Neural cell (in vitro differentiated cells): Measurements from ENCODE around the gene OSBPL5.

Experiments used
- EP300 ChIP-seq: fragments of 450-650 bp; conservative IDR thresholded peaks from 2 replicates; pipeline ENCODE4 v1.6.1; 2014; ENCODE audit warnings: antibody characterized with exemption, mild to moderate bottlenecking, moderate library complexity; ENCODE audit not compliant: poor library complexity, severe bottlenecking
- EZH2 ChIP-seq: fragments of 200-600, 300-800 bp; shearing (Covaris generic), sonication (generic); IDR thresholded peaks from 2 replicates; pipeline ENCODE4 v1.6.1; 2014; ENCODE audit warnings: antibody characterized with exemption, low read length, borderline replicate concordance, mild to moderate bottlenecking; ENCODE audit not compliant: insufficient read depth, poor library complexity, severe bottlenecking
- MXI1 ChIP-seq: fragments of 450-650 bp; conservative IDR thresholded peaks from 2 replicates; pipeline ENCODE4 v1.6.1; 2014; ENCODE audit warnings: antibody characterized with exemption, mild to moderate bottlenecking; ENCODE audit not compliant: poor library complexity, severe bottlenecking
- POLR2AphosphoS5 ChIP-seq: IDR thresholded peaks from 2 replicates; pipeline ENCODE4 v1.6.1; 2012
- RAD21 ChIP-seq: fragments of 450-650 bp; conservative IDR thresholded peaks from 2 replicates; pipeline ENCODE4 v1.6.1; 2014; ENCODE audit warnings: antibody characterized with exemption, mild to moderate bottlenecking, moderate library complexity
- SMC3 ChIP-seq: fragments of 450-650 bp; conservative IDR thresholded peaks from 2 replicates; pipeline ENCODE4 v1.6.1; 2014; ENCODE audit warnings: antibody characterized with exemption, mild to moderate bottlenecking, moderate library complexity; ENCODE audit not compliant: poor library complexity
- TAF1 ChIP-seq: IDR thresholded peaks from 2 replicates; pipeline ENCODE4 v1.6.1; 2012; ENCODE audit warnings: low read depth
- TF ChIP-seq, protein P1 (sequence below): fragments of 450-650 bp; IDR thresholded peaks from 2 replicates; pipeline ENCODE4 v1.5.1; 2014; ENCODE audit warnings: antibody characterized with exemption, mild to moderate bottlenecking, moderate library complexity; ENCODE audit not compliant: poor library complexity, severe bottlenecking
- TF ChIP-seq, protein P2 (sequence below): IDR thresholded peaks from 2 replicates; pipeline ENCODE4 v1.6.1; 2012; ENCODE audit warnings: borderline replicate concordance

DNA sequence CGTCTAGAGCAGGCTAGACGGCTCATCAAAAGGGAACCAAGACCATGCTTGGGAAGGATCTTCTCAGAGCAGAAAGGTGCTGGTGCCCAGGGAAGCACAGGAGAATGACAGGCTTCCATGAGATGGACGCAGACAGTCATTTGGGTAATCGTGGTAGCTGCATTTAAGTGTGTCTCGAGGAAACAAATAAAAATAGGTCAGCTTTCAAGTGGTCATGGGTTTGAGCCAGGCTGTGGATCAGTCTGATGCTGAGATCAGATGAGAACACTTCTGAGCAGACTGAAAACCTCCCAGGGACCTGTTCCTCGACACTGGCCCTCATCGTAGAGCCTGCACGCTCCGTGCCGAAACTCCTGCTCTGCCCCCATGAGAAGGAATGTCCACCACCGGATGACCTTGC is 112.5 kb downstream of the OSBPL5 start:
- TF ChIP-seq POLR2AphosphoS5: no peak
- TF ChIP-seq, protein P1, sequence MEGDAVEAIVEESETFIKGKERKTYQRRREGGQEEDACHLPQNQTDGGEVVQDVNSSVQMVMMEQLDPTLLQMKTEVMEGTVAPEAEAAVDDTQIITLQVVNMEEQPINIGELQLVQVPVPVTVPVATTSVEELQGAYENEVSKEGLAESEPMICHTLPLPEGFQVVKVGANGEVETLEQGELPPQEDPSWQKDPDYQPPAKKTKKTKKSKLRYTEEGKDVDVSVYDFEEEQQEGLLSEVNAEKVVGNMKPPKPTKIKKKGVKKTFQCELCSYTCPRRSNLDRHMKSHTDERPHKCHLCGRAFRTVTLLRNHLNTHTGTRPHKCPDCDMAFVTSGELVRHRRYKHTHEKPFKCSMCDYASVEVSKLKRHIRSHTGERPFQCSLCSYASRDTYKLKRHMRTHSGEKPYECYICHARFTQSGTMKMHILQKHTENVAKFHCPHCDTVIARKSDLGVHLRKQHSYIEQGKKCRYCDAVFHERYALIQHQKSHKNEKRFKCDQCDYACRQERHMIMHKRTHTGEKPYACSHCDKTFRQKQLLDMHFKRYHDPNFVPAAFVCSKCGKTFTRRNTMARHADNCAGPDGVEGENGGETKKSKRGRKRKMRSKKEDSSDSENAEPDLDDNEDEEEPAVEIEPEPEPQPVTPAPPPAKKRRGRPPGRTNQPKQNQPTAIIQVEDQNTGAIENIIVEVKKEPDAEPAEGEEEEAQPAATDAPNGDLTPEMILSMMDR: no peak
- TF ChIP-seq MXI1: no peak
- no peak for TF ChIP-seq EP300
- TF ChIP-seq SMC3: no peak
- no peak for TF ChIP-seq EZH2
- no peak for TF ChIP-seq TAF1
- TF ChIP-seq, protein P2, sequence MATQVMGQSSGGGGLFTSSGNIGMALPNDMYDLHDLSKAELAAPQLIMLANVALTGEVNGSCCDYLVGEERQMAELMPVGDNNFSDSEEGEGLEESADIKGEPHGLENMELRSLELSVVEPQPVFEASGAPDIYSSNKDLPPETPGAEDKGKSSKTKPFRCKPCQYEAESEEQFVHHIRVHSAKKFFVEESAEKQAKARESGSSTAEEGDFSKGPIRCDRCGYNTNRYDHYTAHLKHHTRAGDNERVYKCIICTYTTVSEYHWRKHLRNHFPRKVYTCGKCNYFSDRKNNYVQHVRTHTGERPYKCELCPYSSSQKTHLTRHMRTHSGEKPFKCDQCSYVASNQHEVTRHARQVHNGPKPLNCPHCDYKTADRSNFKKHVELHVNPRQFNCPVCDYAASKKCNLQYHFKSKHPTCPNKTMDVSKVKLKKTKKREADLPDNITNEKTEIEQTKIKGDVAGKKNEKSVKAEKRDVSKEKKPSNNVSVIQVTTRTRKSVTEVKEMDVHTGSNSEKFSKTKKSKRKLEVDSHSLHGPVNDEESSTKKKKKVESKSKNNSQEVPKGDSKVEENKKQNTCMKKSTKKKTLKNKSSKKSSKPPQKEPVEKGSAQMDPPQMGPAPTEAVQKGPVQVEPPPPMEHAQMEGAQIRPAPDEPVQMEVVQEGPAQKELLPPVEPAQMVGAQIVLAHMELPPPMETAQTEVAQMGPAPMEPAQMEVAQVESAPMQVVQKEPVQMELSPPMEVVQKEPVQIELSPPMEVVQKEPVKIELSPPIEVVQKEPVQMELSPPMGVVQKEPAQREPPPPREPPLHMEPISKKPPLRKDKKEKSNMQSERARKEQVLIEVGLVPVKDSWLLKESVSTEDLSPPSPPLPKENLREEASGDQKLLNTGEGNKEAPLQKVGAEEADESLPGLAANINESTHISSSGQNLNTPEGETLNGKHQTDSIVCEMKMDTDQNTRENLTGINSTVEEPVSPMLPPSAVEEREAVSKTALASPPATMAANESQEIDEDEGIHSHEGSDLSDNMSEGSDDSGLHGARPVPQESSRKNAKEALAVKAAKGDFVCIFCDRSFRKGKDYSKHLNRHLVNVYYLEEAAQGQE: no peak
- TF ChIP-seq RAD21: no peak
